H1 (cell line): ENCODE results near the gene RIBC1.

Experiments
- CEBPB ChIP-seq: IDR thresholded peaks from 2 replicates; pipeline ENCODE4 v1.6.1; 2012; ENCODE audit warnings: low read depth, low read length
- CTCF ChIP-seq, 3 experiments: IDR thresholded peaks; 1 replicate in 2 of 3; 2 replicates in 1 of 3; pipeline versions ENCODE4 v1.5.1 to v1.6.1; 2011; ENCODE audit warnings: low read length in 3 of 3, mild to moderate bottlenecking in 3 of 3, inconsistent platforms in 2 of 3, low read depth in 1 of 3, moderate library complexity in 1 of 3; ENCODE audit not compliant: insufficient read depth in 1 of 3; ENCODE audit errors: control extremely low read depth in 1 of 3
- KDM5A ChIP-seq: fragments of 200-600 bp; IDR thresholded peaks from 2 replicates; pipeline ENCODE4 v1.7.1; 2012; ENCODE audit warnings: mild to moderate bottlenecking, low read length, inconsistent platforms, mixed read lengths
- POLR2A ChIP-seq, 2 experiments: IDR thresholded peaks; 1 replicate in 1 of 2; 2 replicates in 1 of 2; pipeline ENCODE4 v1.6.1; 2011; ENCODE audit warnings: low read depth in 2 of 2, low read length in 2 of 2, mild to moderate bottlenecking in 2 of 2; ENCODE audit errors: control extremely low read depth in 1 of 2
- RXRA ChIP-seq: IDR thresholded peaks from 2 replicates; pipeline ENCODE4 v1.6.1; 2011; ENCODE audit warnings: low read depth, mild to moderate bottlenecking, low read length, moderate library complexity; ENCODE audit not compliant: insufficient read depth
- SAP30 ChIP-seq: fragments of 300-600 bp; sonication (generic); IDR thresholded peaks from 2 replicates; pipeline ENCODE4 v1.7.1; 2012; ENCODE audit warnings: low read length, moderate library complexity, mild to moderate bottlenecking, inconsistent platforms; ENCODE audit not compliant: insufficient read depth, insufficient replicate concordance
- SUZ12 ChIP-seq: fragments of 200-600 bp; sonication (generic); IDR thresholded peaks from 2 replicates; pipeline ENCODE4 v1.6.1; 2012; ENCODE audit warnings: mild to moderate bottlenecking, inconsistent platforms, low read length, moderate library complexity, mixed read lengths
- TCF12 ChIP-seq: IDR thresholded peaks from 2 replicates; pipeline ENCODE4 v1.6.1; 2011; ENCODE audit warnings: low read depth, mild to moderate bottlenecking, low read length
- TF ChIP-seq, protein P1 (sequence below): IDR thresholded peaks from 2 replicates; pipeline ENCODE4 v1.6.1; 2012; ENCODE audit warnings: inconsistent platforms

DNA sequence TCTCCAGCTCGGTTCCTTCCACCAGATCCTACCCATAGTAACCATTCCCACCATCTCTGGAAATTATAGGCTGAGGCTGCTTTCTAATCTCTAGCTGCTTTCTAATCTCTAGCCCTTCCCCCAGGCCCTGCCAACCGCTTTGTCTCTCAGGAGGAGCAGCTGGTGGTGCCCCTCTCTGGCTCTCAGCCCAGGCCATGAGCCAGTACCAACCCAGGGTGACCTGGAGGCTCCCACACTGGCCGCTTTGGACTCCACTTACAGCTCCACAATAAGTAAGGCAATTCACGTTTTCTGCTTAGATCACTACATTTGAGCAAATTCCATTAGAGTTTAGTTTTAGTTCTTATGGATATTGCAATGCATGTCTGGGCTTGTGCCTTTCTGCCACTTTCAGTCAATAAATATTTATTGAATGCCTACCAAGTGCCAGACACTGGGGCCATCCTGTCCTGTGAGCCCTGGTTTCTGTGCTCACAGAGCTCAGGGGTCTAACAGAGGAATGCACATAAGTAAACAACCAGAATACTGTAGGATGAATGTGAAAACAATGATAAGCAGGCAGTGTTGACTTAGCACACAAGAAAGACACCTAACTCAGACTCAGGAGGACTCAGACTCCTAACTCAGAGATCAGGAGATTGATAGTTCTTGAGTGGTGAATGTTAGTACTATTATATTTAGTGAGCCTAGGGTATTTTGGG, 39.1 kb upstream of the RIBC1 start:
- TF ChIP-seq, protein P1, sequence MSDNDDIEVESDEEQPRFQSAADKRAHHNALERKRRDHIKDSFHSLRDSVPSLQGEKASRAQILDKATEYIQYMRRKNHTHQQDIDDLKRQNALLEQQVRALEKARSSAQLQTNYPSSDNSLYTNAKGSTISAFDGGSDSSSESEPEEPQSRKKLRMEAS, result no peak
- no peak for TF ChIP-seq CEBPB
- no peak for TF ChIP-seq KDM5A
- TF ChIP-seq TCF12, result no peak
- TF ChIP-seq SUZ12, result no peak
- no peak for TF ChIP-seq POLR2A (IDR thresholded peaks at IDR 0.05; ENCODE audit: control extremely low read depth in 1 of 2, low read depth in 2 of 2, low read length in 2 of 2)
- no peak for TF ChIP-seq CTCF (IDR thresholded peaks at IDR 0.05; ENCODE audit: control extremely low read depth in 1 of 3, insufficient read depth in 1 of 3, low read depth in 1 of 3, low read length in 3 of 3)
- TF ChIP-seq RXRA, result no peak
- no peak for TF ChIP-seq SAP30
